GM19035 (cell line): ENCODE measurements around the gene IL24.

ENCODE experiments used
- ATAC-seq: cut with Tn5 transposase; IDR thresholded peaks from one replicate; pipeline ENCODE4 v1.9.1; 2021; ENCODE audit not compliant: unreplicated experiment

The IL24 gene

GRCh38 chr1:206951318-206952100 lies 54.3 kb downstream of the IL24 start:
- ATAC-seq: no peak

- no peak for ATAC-seq
Measured at GRCh38 chr1:206952171-206952570, 54.9 kb downstream of the IL24 start.

DNA sequence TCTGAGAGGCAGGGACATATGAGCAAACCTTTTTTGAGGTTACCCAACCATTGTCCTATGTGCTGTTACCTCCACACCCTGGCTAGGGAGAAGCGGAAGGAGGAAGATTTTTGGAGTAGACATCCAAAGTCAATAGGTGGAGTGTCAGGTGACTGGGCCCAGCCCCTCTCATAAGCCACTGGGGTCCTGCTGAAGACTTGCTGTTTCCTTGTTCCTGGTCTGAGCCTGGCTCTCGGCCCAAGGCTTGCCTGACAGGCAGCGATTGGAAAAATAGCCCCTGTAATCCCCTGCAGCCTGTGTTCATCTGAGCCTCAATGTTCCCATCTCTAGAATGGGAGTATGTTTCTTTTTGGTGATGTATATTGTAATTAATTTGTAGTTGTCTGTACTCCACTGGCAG lies 55.9 kb downstream of the IL24 start:
- no peak for ATAC-seq

- ATAC-seq: no peak
Measured at GRCh38 chr1:206953626-206954025, 56.4 kb downstream of the IL24 start.
